ENCODE data around the gene BRD4. TPM values are rescaled to one million over a fixed set of nuclear protein-coding genes. Genes with fewer than 3 reads are reported as not detected.

Gene BRD4
- total and polyA plus RNA-seq, 2 donors (not counting 1 experiment from before 2014, with no cell fraction given): 9.9 to 20.1 TPM

GRCh38 chr19:15265850-15266248, 66.5 kb downstream of the BRD4 start:
- no peak overlapping the region for H2AFZ ChIP-seq (ENCODE audit: low read length)
- no peak overlapping the region for H3K4me3 ChIP-seq (replicated peaks in 1 of 4; ENCODE audit: control extremely low read depth in 1 of 4, insufficient read depth in 1 of 4, low read depth in 3 of 4, low read length in 4 of 4)
- H3K4me1 ChIP-seq (ENCODE audit: control insufficient read depth, extremely low read depth, insufficient read depth, low read length): peaks cover 30% of the 10 kb centered on the region
- TF ChIP-seq, protein P1, sequence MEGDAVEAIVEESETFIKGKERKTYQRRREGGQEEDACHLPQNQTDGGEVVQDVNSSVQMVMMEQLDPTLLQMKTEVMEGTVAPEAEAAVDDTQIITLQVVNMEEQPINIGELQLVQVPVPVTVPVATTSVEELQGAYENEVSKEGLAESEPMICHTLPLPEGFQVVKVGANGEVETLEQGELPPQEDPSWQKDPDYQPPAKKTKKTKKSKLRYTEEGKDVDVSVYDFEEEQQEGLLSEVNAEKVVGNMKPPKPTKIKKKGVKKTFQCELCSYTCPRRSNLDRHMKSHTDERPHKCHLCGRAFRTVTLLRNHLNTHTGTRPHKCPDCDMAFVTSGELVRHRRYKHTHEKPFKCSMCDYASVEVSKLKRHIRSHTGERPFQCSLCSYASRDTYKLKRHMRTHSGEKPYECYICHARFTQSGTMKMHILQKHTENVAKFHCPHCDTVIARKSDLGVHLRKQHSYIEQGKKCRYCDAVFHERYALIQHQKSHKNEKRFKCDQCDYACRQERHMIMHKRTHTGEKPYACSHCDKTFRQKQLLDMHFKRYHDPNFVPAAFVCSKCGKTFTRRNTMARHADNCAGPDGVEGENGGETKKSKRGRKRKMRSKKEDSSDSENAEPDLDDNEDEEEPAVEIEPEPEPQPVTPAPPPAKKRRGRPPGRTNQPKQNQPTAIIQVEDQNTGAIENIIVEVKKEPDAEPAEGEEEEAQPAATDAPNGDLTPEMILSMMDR (conservative IDR thresholded peaks at IDR 0.05 in 1 of 2, IDR thresholded peaks at IDR 0.05 in 1 of 2; ENCODE audit: low read depth in 1 of 2, low read length in 2 of 2): no peak
- no peak for TF ChIP-seq EZH2 (IDR thresholded peaks at IDR 0.05; ENCODE audit: low read length, missing control alignments)
- H3K9me3 ChIP-seq (ENCODE audit: control insufficient read depth, insufficient read depth, low read depth, low read length): no peaks in the 10 kb centered on the region
- peak; percentile 96 to 99 for DNase-seq (ENCODE audit: low read depth in 2 of 2)
- H3K27me3 ChIP-seq (ENCODE audit: control insufficient read depth, insufficient read depth, low read length): no peaks in the 10 kb centered on the region
- no peaks in the 10 kb centered on the region for H4K20me1 ChIP-seq (ENCODE audit: control insufficient read depth, extremely low read depth, insufficient read depth, low read length)
- H3K27ac ChIP-seq (ENCODE audit: insufficient read depth, low read length): peak overlapping the region; percentile 95
- no peak overlapping the region for H3K4me2 ChIP-seq (ENCODE audit: extremely low read depth, insufficient read depth, low read length)
- H3K9ac ChIP-seq (ENCODE audit: insufficient read depth, low read length): peak overlapping the region; percentile 24
- peaks cover 64% of the 10 kb centered on the region for H3K79me2 ChIP-seq (ENCODE audit: control insufficient read depth, insufficient read depth, low read length)
- peaks cover 34% of the 10 kb centered on the region for H3K36me3 ChIP-seq (ENCODE audit: control insufficient read depth, insufficient read depth, low read length)

GRCh38 chr19:15265214-15265849, 67.0 kb downstream of the BRD4 start:
- H4K20me1 ChIP-seq (ENCODE audit: control insufficient read depth, extremely low read depth, insufficient read depth, low read length): no peaks in the 10 kb centered on the region
- peaks cover 60% of the 10 kb centered on the region for H3K79me2 ChIP-seq (ENCODE audit: control insufficient read depth, insufficient read depth, low read length)
- no peaks in the 10 kb centered on the region for H3K27me3 ChIP-seq (ENCODE audit: control insufficient read depth, insufficient read depth, low read length)
- no peak overlapping the region for H3K4me2 ChIP-seq (ENCODE audit: extremely low read depth, insufficient read depth, low read length)
- peaks cover 34% of the 10 kb centered on the region for H3K36me3 ChIP-seq (ENCODE audit: control insufficient read depth, insufficient read depth, low read length)
- peaks cover 30% of the 10 kb centered on the region for H3K4me1 ChIP-seq (ENCODE audit: control insufficient read depth, extremely low read depth, insufficient read depth, low read length)
- H3K9ac ChIP-seq (ENCODE audit: insufficient read depth, low read length): peak overlapping the region; percentile 24
- H2AFZ ChIP-seq (ENCODE audit: low read length): no peak overlapping the region
- no peak overlapping the region for H3K4me3 ChIP-seq (replicated peaks in 1 of 4; ENCODE audit: control extremely low read depth in 1 of 4, insufficient read depth in 1 of 4, low read depth in 3 of 4, low read length in 4 of 4)
- DNase-seq (ENCODE audit: low read depth in 2 of 2): no peak
- no peaks in the 10 kb centered on the region for H3K9me3 ChIP-seq (ENCODE audit: control insufficient read depth, insufficient read depth, low read depth, low read length)
- TF ChIP-seq, protein P1 (conservative IDR thresholded peaks at IDR 0.05 in 1 of 2, IDR thresholded peaks at IDR 0.05 in 1 of 2; ENCODE audit: low read depth in 1 of 2, low read length in 2 of 2): no peak
- TF ChIP-seq EZH2 (IDR thresholded peaks at IDR 0.05; ENCODE audit: low read length, missing control alignments): no peak
- peak overlapping the region; percentile 95 for H3K27ac ChIP-seq (ENCODE audit: insufficient read depth, low read length)

DNA sequence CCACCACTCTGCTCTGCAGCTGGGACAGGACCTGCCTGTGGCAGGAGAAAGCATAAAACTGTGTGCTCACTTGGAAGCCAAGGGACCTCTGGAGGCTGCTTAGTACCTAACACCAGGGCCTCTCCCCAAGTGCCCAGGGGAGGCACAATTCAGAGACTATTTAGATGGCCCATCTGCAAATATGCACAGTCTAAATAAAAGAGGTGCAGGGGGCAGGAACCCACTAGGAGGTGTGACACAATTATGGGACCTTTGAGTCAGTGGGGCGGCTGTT, 67.5 kb downstream of the BRD4 start:
- no peak for DNase-seq (ENCODE audit: low read depth in 2 of 2)
- H3K4me2 ChIP-seq (ENCODE audit: extremely low read depth, insufficient read depth, low read length): no peak overlapping the region
- peak overlapping the region; percentile 95 for H3K27ac ChIP-seq (ENCODE audit: insufficient read depth, low read length)
- H3K36me3 ChIP-seq (ENCODE audit: control insufficient read depth, insufficient read depth, low read length): peaks cover 33% of the 10 kb centered on the region
- no peak overlapping the region for H3K9ac ChIP-seq (ENCODE audit: insufficient read depth, low read length)
- TF ChIP-seq EZH2 (IDR thresholded peaks at IDR 0.05; ENCODE audit: low read length, missing control alignments): no peak
- TF ChIP-seq, protein P1 (conservative IDR thresholded peaks at IDR 0.05 in 1 of 2, IDR thresholded peaks at IDR 0.05 in 1 of 2; ENCODE audit: low read depth in 1 of 2, low read length in 2 of 2): no peak
- H4K20me1 ChIP-seq (ENCODE audit: control insufficient read depth, extremely low read depth, insufficient read depth, low read length): no peaks in the 10 kb centered on the region
- peaks cover 30% of the 10 kb centered on the region for H3K4me1 ChIP-seq (ENCODE audit: control insufficient read depth, extremely low read depth, insufficient read depth, low read length)
- no peak overlapping the region for H2AFZ ChIP-seq (ENCODE audit: low read length)
- peaks cover 55% of the 10 kb centered on the region for H3K79me2 ChIP-seq (ENCODE audit: control insufficient read depth, insufficient read depth, low read length)
- no peak overlapping the region for H3K4me3 ChIP-seq (replicated peaks in 1 of 4; ENCODE audit: control extremely low read depth in 1 of 4, insufficient read depth in 1 of 4, low read depth in 3 of 4, low read length in 4 of 4)
- H3K27me3 ChIP-seq (ENCODE audit: control insufficient read depth, insufficient read depth, low read length): no peaks in the 10 kb centered on the region
- H3K9me3 ChIP-seq (ENCODE audit: control insufficient read depth, insufficient read depth, low read depth, low read length): no peaks in the 10 kb centered on the region

Data from fibroblast of lung (primary cell).